ENCODE data around the gene EZR.

EZR gene

GRCh38 chr6:158756977-158757752 is 62.0 kb downstream of the EZR start:
- TF ChIP-seq FOXP2 (optimal IDR thresholded peaks at IDR 0.05; ENCODE audit: borderline replicate concordance, extremely low read depth, extremely low read length, insufficient read depth) = no peak

GRCh38 chr6:158756126-158756525 is 63.0 kb downstream of the EZR start:
- TF ChIP-seq POLR2AphosphoS5 (IDR thresholded peaks at IDR 0.05; ENCODE audit: low read depth, low read length) = no peak

DNA sequence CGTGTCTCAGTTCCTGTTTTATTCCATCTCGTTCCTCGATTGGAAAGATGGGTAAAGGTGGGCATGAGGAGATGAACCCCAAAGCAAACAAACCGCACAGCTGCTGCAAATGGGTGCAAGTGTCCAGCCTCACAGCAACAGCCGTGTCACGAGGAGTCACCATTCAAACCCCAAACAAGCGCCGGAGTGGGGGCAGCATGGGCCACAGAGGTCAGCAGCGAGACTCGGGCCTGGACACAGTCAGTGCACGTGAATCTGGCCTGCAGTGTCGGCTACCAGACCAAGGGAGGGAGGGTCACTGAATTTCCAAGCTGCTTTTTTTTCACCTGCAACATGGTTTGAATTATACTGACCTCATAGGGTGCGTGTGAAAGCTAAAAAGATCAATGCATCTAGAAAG is 63.5 kb downstream of the EZR start:
- TF ChIP-seq REST (IDR thresholded peaks at IDR 0.05; ENCODE audit: insufficient read depth in 1 of 2, low read depth in 2 of 2, low read length in 2 of 2) = no peak
- TF ChIP-seq TAF1 (IDR thresholded peaks at IDR 0.05; ENCODE audit: borderline replicate concordance, insufficient read depth, low read length) = no peak
- TF ChIP-seq SIN3A (IDR thresholded peaks at IDR 0.05; ENCODE audit: borderline replicate concordance, insufficient read depth, low read length) = no peak
- TF ChIP-seq FOXP2 (optimal IDR thresholded peaks at IDR 0.05; ENCODE audit: borderline replicate concordance, extremely low read depth, extremely low read length, insufficient read depth) = no peak
- no peak for TF ChIP-seq POLR2AphosphoS5 (IDR thresholded peaks at IDR 0.05; ENCODE audit: low read depth, low read length)

GRCh38 chr6:158754738-158755137 is 64.4 kb downstream of the EZR start:
- TF ChIP-seq POLR2AphosphoS5 (IDR thresholded peaks at IDR 0.05; ENCODE audit: low read depth, low read length) (no peak), REST (IDR thresholded peaks at IDR 0.05; ENCODE audit: insufficient read depth in 1 of 2, low read depth in 2 of 2, low read length in 2 of 2) (no peak), SIN3A (IDR thresholded peaks at IDR 0.05; ENCODE audit: borderline replicate concordance, insufficient read depth, low read length) (no peak), FOXP2 (optimal IDR thresholded peaks at IDR 0.05; ENCODE audit: borderline replicate concordance, extremely low read depth, extremely low read length, insufficient read depth) (no peak), TAF1 (IDR thresholded peaks at IDR 0.05; ENCODE audit: borderline replicate concordance, insufficient read depth, low read length) (no peak)

GRCh38 chr6:158753811-158754210 is 65.4 kb downstream of the EZR start:
- TF ChIP-seq REST (IDR thresholded peaks at IDR 0.05; ENCODE audit: insufficient read depth in 1 of 2, low read depth in 2 of 2, low read length in 2 of 2) (no peak), SIN3A (IDR thresholded peaks at IDR 0.05; ENCODE audit: borderline replicate concordance, insufficient read depth, low read length) (no peak), TAF1 (IDR thresholded peaks at IDR 0.05; ENCODE audit: borderline replicate concordance, insufficient read depth, low read length) (no peak), POLR2AphosphoS5 (IDR thresholded peaks at IDR 0.05; ENCODE audit: low read depth, low read length) (no peak), FOXP2 (optimal IDR thresholded peaks at IDR 0.05; ENCODE audit: borderline replicate concordance, extremely low read depth, extremely low read length, insufficient read depth) (no peak)

DNA sequence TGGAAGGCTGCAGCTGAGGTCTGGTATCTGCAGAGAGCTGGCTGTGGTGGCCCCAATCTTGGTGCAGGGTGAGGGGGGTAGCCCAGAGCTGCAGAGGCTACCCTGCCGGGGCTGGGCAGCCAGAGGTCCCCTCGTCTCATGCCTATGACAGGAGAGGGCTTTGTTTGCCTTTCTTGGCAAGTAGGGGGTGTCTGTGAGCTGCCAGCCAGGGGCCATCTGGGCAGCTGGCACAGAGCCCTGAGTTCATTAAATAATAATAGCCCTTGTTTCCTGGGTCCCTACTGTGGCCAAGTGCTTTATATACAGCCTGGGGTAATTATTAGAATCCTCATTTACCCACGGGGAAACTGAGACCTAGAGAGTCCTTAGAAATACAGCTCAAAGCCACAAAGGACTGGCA is 66.6 kb downstream of the EZR start:
- TF ChIP-seq POLR2AphosphoS5 (IDR thresholded peaks at IDR 0.05; ENCODE audit: low read depth, low read length) (no peak), FOXP2 (optimal IDR thresholded peaks at IDR 0.05; ENCODE audit: borderline replicate concordance, extremely low read depth, extremely low read length, insufficient read depth) (no peak), REST (IDR thresholded peaks at IDR 0.05; ENCODE audit: insufficient read depth in 1 of 2, low read depth in 2 of 2, low read length in 2 of 2) (no peak), TAF1 (IDR thresholded peaks at IDR 0.05; ENCODE audit: borderline replicate concordance, insufficient read depth, low read length) (no peak), SIN3A (IDR thresholded peaks at IDR 0.05; ENCODE audit: borderline replicate concordance, insufficient read depth, low read length) (no peak)
